Left ventricle myocardium inferior (tissue), 1 donor: Measurements from ENCODE around the gene MCAM. TPM values are rescaled to one million over a fixed set of nuclear protein-coding genes. Genes with fewer than 3 reads are reported as not detected.

Experiments used
- DNase-seq: peaks from one replicate; pipeline ENCODE4 v3.0.0-alpha.2; 2020
- H3K27ac ChIP-seq: fragments of 200-600 bp; replicated peaks from 2 replicates; pipeline ENCODE4 v1.8.0; 2021
- H3K27me3 ChIP-seq: fragments of 200-600 bp; 2 replicates; pipeline ENCODE4 v1.8.0; 2021; ENCODE audit warnings: low read depth
- H3K36me3 ChIP-seq: fragments of 200-600 bp; 2 replicates; pipeline ENCODE4 v1.8.0; 2021
- H3K4me1 ChIP-seq: fragments of 200-600 bp; 2 replicates; pipeline ENCODE4 v1.8.0; 2021
- H3K4me3 ChIP-seq: fragments of 200-600 bp; 2 replicates; pipeline ENCODE4 v1.8.0; 2021; ENCODE audit warnings: mild to moderate bottlenecking, moderate library complexity
- H3K9me3 ChIP-seq: fragments of 200-600 bp; replicated peaks from 2 replicates; pipeline ENCODE4 v1.8.0; 2021
- intact Hi-C: fragments of 100-400 bp; cut with micrococcal nuclease; formaldehyde crosslinking; loops from one replicate; pipeline ENCODE4 v1.11.0; 2022
- total RNA-seq: library from RNA; stranded (reverse); fragmentation: NEBNext Ultra II Directional; extraction: Animal tissue kit (Norgen Biotek cat#: 25700); gene quantifications from one replicate; pipeline ENCODE4 v1.2.1, GENCODE V29; 2021
- TF ChIP-seq, protein P1 (sequence below): fragments of 200-600 bp; IDR thresholded peaks from 2 replicates; pipeline ENCODE4 v1.8.0; 2021; ENCODE audit warnings: antibody characterized with exemption, mild to moderate bottlenecking, borderline replicate concordance
- donor health status: DM: no; HTN: yes; CAD: no; lungs with severe emphysema.

MCAM gene
- total RNA-seq, 1 donor from 2014 or later = 59.2 TPM

DNA sequence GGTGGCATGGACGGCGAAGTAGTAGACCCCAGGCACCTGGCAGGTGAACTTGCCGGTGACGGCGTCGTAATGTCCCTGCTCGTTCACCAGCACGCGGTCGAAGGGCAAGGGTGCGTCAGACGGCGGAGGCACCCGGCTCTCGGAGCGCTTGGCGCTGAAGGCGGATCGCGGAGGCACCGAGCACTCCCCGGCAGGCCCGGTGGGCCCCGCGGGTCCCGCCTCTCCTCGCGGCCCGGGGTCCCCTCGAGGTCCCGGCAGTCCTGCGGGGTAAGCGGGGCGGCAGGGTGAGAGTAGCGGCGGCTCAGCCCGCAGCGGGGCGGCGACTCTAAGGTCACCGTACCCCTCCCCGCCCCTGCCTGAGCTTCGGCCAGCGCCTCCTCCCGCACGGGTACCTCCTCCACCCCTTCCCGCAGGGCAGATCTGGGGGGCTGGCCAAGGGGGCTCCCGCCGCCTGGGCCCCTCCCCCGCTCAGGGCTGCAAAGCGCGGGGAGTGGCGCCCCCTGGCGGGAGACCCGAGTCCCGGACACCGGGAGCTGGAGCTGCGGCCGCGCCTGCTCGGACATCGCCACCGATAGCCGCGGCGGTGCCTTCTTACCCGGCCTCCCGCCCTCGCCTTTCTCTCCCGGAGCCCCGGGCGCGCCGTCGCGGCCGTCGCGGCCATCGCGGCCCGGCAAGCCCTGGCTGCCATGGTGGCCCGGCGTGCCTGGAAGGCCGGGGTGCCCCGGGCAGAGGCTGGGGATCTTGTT lies 22.8 kb upstream of the MCAM start:
- Histone ChIP-seq H3K4me1 (peaks cover 76% of the 10 kb centered on the region), H3K36me3 (peaks cover 5% of the 10 kb centered on the region), H3K27me3 (no peaks in the 10 kb centered on the region), H3K9me3 (no peaks in the 10 kb centered on the region), H3K4me3 (peak overlapping the region; percentile 77), H3K27ac (peak overlapping the region; percentile 95)
- peak; percentile 81 for DNase-seq
- TF ChIP-seq, protein P1, sequence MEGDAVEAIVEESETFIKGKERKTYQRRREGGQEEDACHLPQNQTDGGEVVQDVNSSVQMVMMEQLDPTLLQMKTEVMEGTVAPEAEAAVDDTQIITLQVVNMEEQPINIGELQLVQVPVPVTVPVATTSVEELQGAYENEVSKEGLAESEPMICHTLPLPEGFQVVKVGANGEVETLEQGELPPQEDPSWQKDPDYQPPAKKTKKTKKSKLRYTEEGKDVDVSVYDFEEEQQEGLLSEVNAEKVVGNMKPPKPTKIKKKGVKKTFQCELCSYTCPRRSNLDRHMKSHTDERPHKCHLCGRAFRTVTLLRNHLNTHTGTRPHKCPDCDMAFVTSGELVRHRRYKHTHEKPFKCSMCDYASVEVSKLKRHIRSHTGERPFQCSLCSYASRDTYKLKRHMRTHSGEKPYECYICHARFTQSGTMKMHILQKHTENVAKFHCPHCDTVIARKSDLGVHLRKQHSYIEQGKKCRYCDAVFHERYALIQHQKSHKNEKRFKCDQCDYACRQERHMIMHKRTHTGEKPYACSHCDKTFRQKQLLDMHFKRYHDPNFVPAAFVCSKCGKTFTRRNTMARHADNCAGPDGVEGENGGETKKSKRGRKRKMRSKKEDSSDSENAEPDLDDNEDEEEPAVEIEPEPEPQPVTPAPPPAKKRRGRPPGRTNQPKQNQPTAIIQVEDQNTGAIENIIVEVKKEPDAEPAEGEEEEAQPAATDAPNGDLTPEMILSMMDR = peak; percentile 96
- intact Hi-C loops = no loop called here

- TF ChIP-seq, protein P1 = no peak
- intact Hi-C loops = no loop called here
- Histone ChIP-seq H3K27me3 (no peaks in the 10 kb centered on the region), H3K4me1 (peaks cover 77% of the 10 kb centered on the region), H3K4me3 (peak overlapping the region; percentile 77), H3K27ac (peak overlapping the region; percentile 95), H3K9me3 (no peaks in the 10 kb centered on the region), H3K36me3 (peaks cover 5% of the 10 kb centered on the region)
- no peak for DNase-seq
These were observed 22.1 kb upstream of the MCAM start for GRCh38 chr11:119338965-119339588.

GRCh38 chr11:119338318-119338890 lies 21.5 kb upstream of the MCAM start:
- Histone ChIP-seq H3K27ac (peak overlapping the region; percentile 95), H3K36me3 (peaks cover 5% of the 10 kb centered on the region), H3K4me1 (peaks cover 82% of the 10 kb centered on the region), H3K4me3 (peak overlapping the region; percentile 77), H3K9me3 (no peaks in the 10 kb centered on the region), H3K27me3 (no peaks in the 10 kb centered on the region)
- peak; percentile 65 for DNase-seq
- intact Hi-C loops = no loop called here
- TF ChIP-seq, protein P1 = peak; percentile 82

DNA sequence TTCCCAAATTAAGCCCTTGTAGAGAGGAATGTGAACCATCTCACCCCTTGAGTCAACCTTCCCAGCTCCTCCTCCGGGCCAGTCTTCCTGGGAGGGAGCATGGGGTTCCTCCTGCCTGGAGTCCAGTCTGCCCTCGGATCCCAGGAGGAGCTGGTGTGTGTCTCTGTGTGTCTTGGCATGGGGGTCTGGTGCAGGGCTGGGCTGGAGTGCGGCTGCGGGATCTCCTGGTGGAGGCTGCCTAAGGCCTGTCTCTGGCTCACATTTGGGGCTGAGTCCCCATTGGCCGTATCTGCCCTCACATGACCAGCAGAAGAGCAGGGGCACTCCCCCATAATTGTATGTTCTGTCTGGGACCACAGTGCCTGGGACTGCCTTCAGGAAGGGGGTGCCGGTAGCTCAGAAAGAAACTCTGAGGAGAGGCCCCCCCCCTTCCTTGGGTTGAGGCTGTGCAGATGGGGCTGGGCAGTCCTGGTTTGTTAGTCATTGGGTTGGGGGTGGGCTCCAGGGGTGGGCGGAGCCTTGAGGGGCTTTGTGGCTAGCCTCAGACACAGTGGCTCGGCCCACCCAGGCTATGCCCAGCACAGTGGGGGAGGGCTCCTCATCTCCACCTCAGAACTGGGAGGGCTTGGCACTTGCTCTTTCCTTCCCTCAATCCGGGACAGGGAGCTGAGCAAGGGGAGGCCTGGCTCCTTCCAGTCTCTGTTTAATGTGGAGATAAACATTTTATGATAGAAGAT lies 20.8 kb upstream of the MCAM start:
- Histone ChIP-seq H3K27ac (peak overlapping the region; percentile 39), H3K4me3 (peak overlapping the region; percentile 77), H3K9me3 (no peaks in the 10 kb centered on the region), H3K27me3 (no peaks in the 10 kb centered on the region), H3K4me1 (peaks cover 82% of the 10 kb centered on the region), H3K36me3 (peaks cover 5% of the 10 kb centered on the region)
- intact Hi-C loops = no loop called here
- no peak for DNase-seq
- TF ChIP-seq, protein P1 = no peak

DNA sequence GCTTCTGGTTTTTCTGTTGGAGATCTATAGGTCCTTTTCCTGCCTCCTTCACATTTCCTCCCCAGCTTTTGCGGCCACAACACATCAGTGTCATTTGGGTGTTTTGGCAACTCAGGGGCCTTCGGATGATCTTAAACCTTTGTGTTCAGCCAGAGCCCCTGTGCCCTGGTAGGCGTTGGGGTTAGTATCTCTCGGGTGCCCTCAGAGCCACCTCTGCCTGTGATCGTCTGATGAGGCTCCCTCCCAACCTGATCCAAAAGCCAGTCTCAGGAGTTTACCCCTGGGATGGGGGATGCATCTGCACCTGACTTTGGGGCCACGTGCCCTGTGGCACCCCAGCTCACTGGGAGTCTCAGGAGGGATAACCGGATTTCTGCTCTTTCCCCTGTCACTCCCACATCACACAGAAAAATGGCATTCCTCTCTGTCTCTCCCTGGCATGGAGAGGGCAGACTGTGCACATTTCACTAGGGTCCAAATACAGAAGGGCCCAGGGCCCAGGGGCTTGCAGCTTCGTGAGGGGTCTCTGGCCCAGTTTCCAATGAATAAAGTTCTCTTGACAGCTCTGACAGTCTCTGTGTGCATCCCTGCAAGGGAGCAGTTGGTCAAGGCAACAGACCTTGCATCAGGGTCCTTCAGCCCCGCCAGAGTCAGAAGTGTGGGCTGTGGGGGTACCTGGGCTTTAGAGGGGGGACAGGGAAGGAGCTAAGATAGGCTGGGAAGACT lies 20.0 kb upstream of the MCAM start:
- Histone ChIP-seq H3K9me3 (no peaks in the 10 kb centered on the region), H3K27ac (peak overlapping the region; percentile 39), H3K4me3 (no peak overlapping the region), H3K36me3 (peaks cover 5% of the 10 kb centered on the region), H3K4me1 (peaks cover 81% of the 10 kb centered on the region), H3K27me3 (no peaks in the 10 kb centered on the region)
- TF ChIP-seq, protein P1 = no peak
- intact Hi-C loops = no loop called here
- DNase-seq = no peak
